ENCODE results near the gene STK10. TPM values are rescaled to one million over a fixed set of nuclear protein-coding genes. Genes with fewer than 3 reads are reported as not detected.
A peak's percentile ranks its signal among the peaks of the same experiment; 100 is the strongest.

Gene STK10
- total RNA-seq, 1 donor from 2014 or later = 12.6 TPM

DNA sequence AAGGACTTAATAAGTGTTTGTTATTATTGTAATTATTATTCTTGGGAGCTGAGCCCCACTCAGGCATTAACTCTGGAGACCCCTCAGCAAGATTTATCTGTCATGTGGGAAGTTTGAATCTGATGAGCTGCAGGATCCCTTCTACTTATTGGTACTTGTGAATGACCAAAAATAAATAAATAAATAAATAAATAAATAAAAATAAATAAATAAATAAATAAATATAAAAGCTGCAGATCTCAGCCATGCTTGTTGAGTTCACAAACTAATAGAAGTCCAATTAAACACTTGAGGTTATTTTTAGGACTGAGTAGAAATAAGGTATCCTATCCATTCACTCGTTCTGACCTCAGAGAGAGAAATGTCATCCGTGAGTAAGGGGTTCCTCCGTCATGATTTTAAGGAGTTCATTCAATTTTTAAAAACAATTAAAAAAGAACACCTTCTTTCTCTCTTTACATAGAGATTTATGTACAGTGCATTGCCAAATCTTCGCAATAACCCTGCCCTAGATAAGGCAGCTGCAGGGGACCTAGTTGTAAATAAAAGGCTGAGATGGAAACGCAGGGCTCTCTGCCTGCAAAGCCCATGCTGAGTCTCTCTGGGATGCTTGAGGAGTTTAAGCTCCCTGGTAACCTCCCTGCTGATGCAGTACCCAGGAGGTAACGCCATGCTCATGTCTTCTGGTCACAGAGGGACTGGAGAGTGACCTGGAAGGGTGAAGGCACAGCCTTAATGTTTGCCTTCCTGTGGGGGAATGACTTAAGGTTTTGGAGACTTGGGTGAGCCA is 7.2 kb upstream of the STK10 start:
- Histone ChIP-seq H3K36me3 (ENCODE audit: control insufficient read depth, insufficient read depth, low read length) (no peaks in the 10 kb centered on the region), H3K4me3 (ENCODE audit: low read depth, low read length) (no peak overlapping the region), H3K27me3 (ENCODE audit: control insufficient read depth, insufficient read depth, low read length) (no peaks in the 10 kb centered on the region)
- TF ChIP-seq, protein P1, sequence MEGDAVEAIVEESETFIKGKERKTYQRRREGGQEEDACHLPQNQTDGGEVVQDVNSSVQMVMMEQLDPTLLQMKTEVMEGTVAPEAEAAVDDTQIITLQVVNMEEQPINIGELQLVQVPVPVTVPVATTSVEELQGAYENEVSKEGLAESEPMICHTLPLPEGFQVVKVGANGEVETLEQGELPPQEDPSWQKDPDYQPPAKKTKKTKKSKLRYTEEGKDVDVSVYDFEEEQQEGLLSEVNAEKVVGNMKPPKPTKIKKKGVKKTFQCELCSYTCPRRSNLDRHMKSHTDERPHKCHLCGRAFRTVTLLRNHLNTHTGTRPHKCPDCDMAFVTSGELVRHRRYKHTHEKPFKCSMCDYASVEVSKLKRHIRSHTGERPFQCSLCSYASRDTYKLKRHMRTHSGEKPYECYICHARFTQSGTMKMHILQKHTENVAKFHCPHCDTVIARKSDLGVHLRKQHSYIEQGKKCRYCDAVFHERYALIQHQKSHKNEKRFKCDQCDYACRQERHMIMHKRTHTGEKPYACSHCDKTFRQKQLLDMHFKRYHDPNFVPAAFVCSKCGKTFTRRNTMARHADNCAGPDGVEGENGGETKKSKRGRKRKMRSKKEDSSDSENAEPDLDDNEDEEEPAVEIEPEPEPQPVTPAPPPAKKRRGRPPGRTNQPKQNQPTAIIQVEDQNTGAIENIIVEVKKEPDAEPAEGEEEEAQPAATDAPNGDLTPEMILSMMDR (IDR thresholded peaks at IDR 0.05; ENCODE audit: insufficient read depth, low read length, severe bottlenecking) = no peak
- FAIRE-seq (no peak), DNase-seq (ENCODE audit: low read depth) (no peak)

DNA sequence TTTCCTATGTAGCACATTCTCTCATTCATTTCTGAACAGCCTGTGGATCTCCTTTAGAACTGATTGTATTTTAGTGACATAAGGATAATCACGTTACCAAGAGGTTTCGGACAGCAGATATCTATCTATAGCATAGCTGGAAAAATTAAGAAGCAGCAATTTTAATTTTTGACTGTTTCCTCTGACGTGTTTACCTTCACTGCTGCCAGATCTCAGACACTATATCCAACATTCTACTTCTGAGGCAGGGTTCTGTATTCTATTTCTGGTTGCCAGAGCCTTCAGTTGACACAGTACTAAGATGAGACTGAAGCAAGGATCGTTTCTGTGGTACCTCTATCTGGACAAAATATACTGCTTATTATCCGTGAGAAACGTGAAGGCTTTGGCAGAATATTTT is 5.8 kb upstream of the STK10 start, which contains the start of gene EFCAB9:
EFCAB9 (plus strand) TSS at position 301 of the 400 bp plus-strand sequence; CDS start at position 302, 1 bp downstream.
- Histone ChIP-seq H3K4me3 (ENCODE audit: low read depth, low read length) (no peak within 1 kb of the TSS), H3K27me3 (ENCODE audit: control insufficient read depth, insufficient read depth, low read length) (no peaks in the 10 kb centered on the region), H3K36me3 (ENCODE audit: control insufficient read depth, insufficient read depth, low read length) (no peaks in the 10 kb centered on the region)
- DNase-seq (ENCODE audit: low read depth) = no peak
- no peak for FAIRE-seq
- TF ChIP-seq, protein P1 (IDR thresholded peaks at IDR 0.05; ENCODE audit: insufficient read depth, low read length, severe bottlenecking) = no peak

- H3K27me3 ChIP-seq (ENCODE audit: control insufficient read depth, insufficient read depth, low read length) = no peaks in the 10 kb centered on the region
- no peak overlapping the region for H3K4me3 ChIP-seq (ENCODE audit: low read depth, low read length)
- no peaks in the 10 kb centered on the region for H3K36me3 ChIP-seq (ENCODE audit: control insufficient read depth, insufficient read depth, low read length)
- DNase-seq (ENCODE audit: low read depth) (no peak), FAIRE-seq (no peak)
- TF ChIP-seq, protein P1 (IDR thresholded peaks at IDR 0.05; ENCODE audit: insufficient read depth, low read length, severe bottlenecking) = no peak
Observed at GRCh38 chr5:172189693-172190296, 1.8 kb upstream of the STK10 start.

DNA sequence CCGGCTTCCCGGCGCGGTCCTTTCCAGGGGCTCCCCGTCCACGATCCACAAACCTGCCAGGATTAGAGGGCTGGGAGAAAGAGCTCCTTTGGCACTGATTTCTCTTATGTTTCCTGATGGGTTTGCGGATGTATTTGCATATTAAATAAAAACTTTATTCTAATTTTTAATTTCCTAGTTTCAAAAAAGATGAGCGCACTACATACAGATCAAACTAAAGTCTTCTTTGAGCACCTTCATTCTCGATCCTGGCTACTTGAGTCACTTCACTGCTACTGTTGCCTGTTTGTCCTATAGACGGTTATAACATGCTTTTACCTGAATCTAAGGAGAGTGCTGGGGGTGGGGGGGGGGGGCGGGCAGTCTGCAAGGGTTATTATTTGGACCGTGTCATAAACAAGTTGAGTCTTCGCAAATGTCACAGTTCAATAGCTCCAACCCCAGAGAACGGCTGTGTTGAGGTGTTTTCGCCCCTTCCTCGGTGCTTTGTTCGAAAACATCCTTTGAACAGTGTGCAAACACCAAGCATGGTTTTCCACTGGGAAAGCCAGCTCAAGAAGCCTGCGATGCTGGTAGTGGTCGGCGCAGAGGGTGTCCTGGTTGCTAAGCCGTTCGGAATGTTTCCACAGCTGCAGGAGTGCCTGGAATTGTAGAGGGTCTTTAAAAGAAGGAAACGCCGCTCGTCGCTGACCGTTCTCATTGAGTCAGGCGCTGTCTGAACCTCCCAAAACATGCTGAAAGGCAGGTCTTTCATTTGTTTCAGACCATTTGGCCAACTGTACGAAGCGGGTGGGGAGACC is 1.1 kb upstream of the STK10 start:
- no peaks in the 10 kb centered on the region for H3K36me3 ChIP-seq (ENCODE audit: control insufficient read depth, insufficient read depth, low read length)
- no peaks in the 10 kb centered on the region for H3K27me3 ChIP-seq (ENCODE audit: control insufficient read depth, insufficient read depth, low read length)
- no peak overlapping the region for H3K4me3 ChIP-seq (ENCODE audit: low read depth, low read length)
- TF ChIP-seq, protein P1 (IDR thresholded peaks at IDR 0.05; ENCODE audit: insufficient read depth, low read length, severe bottlenecking) = no peak
- no peak for FAIRE-seq
- no peak for DNase-seq (ENCODE audit: low read depth)

DNA sequence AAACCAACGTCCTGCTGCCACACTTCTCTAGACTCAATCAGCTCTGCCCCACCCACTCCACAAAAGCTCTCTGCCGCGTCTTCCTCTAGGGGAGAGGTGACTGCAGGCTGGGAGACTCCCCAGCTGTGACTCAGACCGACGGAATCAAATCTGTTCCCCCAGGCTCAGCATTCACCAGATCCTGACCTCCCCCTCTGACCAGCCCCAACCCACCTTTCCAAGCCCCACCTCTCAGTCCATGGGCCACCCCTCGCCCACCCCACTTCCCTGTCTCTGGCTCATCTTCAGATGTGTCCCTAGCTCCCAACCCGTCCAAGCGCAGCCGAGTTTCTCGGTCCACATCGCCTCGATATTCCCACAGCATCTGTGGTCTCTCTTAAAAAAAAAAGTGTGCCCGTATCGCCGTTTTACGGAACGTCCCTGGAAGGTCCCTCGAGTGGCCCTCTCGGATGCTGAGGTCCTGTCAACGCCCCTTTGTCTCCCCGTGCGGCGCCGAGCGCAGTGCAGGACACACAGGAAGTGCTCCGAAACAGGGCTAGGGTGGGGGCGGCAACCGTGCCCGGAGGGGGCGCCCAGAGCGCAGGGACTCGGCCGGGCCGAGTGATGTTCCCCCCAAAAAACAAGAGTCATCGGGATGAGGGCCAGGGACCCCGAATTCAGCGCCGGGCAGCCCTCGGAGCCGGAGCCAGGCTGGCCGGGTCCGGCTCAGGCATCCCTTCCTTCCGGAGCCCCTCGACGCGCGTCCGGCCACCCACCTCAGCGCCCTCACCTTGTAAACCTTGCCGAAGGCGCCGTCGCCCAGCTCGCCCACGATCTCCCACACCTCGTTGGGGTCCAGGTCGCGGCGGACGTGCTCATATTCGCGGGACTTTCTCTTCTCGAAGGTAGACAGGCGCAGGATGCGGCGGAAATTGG is 649 bp downstream of the STK10 start:
- FAIRE-seq (no peak), DNase-seq (ENCODE audit: low read depth) (peak; percentile 89)
- Histone ChIP-seq H3K36me3 (ENCODE audit: control insufficient read depth, insufficient read depth, low read length) (no peaks in the 10 kb centered on the region), H3K4me3 (ENCODE audit: low read depth, low read length) (peak overlapping the region; percentile 81), H3K27me3 (ENCODE audit: control insufficient read depth, insufficient read depth, low read length) (no peaks in the 10 kb centered on the region)
- TF ChIP-seq, protein P1 (IDR thresholded peaks at IDR 0.05; ENCODE audit: insufficient read depth, low read length, severe bottlenecking) = no peak
